Activated naive CD4-positive, alpha-beta T cell treated with anti-CD3 and anti-CD28 coated beads, Interleukin-2, amount 10 ng/mL, durations not matched to agents 7 days and 5 days (primary cell): ENCODE measurements around the gene MCAT.
A peak's percentile ranks its signal among the peaks of the same experiment; 100 is the strongest.

Experiments
- CTCF ChIA-PET: fragments of 350-600 bp; sonication (Branson Sonifier 250); formaldehyde crosslinking; loops from one replicate; lab custom pipeline; 2021; ENCODE audit warnings: antibody characterized with exemption; lab: Charles Lee
- DNase-seq: peaks from one replicate; pipeline ENCODE4 v3.0.0-alpha.2; 2020
- H3K27ac Mint-ChIP-seq: one replicate; pipeline ENCODE4 v1.8.0; 2021; ENCODE audit warnings: mild to moderate bottlenecking, moderate library complexity, mixed read lengths
- H3K27me3 Mint-ChIP-seq: one replicate; pipeline ENCODE4 v1.8.0; 2021; ENCODE audit warnings: mild to moderate bottlenecking, mixed read lengths
- H3K36me3 Mint-ChIP-seq: one replicate; pipeline ENCODE4 v1.8.0; 2021; ENCODE audit warnings: mixed read lengths
- H3K4me1 Mint-ChIP-seq: one replicate; pipeline ENCODE4 v1.8.0; 2021; ENCODE audit warnings: mixed read lengths
- H3K4me3 Mint-ChIP-seq: one replicate; pipeline ENCODE4 v1.8.0; 2021; ENCODE audit warnings: mild to moderate bottlenecking, moderate library complexity, mixed read lengths
- H3K9me3 Mint-ChIP-seq: one replicate; pipeline ENCODE4 v1.8.0; 2021; ENCODE audit warnings: mixed read lengths

The MCAT gene

DNA sequence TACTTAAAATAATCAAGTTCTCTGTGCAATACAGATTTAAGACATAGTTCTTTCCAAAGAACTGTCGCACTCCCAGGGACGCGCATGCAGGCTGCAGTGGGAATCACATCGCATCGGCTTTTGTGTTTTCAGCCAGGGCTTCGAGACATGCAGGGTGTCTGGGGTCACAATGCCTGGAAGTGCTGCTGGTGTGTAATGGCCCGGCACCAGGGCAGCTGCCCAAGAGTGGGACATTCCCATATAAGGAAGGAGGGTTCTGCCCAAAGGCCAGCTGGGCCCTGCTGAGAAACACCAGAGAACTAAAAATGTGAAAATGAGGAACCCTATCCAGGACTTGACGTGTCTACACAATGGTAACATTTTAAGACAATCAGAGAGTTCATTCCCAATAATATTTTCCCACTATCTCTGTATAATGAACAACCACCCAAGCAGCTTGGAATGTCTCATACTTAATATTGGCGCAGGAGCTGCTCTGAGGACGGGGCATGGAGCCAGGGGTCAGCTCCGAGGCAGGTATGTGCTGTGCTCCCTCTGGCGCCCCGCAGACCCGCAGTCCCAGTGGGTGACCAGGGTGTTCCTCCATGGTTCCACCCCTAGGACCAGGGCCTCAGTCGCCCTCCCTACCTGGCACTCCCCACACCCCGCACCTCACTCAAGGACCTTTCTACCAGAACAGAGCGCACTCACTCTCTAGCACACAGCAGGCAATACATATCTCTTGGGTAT, 11.3 kb downstream of the MCAT start:
- Mint-ChIP-seq H3K27ac (no peak overlapping the region), H3K36me3 (peaks cover 17% of the 10 kb centered on the region), H3K4me1 (peaks cover 8% of the 10 kb centered on the region)

DNA sequence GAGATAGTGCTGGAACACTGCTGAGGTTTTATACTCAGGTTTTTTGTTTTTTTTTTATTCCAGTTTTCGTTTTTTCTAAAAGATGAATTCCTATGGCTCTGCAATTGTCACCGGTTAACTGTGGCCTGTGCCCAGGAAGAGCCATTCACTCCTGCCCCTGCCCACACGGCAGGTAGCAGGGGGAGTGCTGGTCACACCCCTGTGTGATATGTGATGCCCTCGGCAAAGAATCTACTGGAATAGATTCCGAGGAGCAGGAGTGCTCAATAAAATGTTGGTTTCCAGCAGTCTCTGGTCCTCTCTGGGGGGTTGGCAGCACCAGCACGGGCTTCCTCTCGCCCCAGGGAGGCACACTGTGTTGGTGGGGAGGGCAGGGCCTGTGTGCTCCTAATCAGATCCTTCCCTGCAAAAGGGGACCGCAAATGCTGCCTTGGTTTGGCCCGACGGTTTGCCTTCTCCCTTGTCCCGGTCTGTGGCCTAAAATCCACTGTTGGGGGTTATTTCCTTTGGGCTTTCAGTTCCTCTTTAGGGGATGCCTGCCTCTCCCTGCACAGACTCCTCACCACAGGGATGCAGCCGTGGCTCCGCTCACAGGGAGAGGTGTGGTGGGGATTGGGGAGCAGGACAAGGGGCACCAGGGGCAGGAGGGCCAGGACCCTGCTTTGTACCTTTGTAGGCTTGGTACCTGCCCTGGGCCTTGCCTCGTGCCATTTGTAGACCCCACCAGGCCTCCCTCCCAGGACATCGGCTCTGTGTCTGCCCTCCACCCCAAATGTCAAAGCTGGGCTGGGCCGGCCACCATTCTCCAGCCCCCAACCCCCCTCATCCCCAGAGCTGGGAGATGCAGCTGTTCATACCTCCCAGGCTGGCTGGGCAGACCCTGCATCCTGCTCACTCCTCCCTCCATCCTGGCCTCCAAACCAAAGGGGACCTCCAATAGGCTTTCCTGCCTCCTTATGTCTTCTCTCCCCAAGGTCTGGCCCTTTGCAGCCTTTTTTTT, 13.5 kb downstream of the MCAT start:
- no peaks in the 10 kb centered on the region for H3K27me3 Mint-ChIP-seq
- peaks cover 10% of the 10 kb centered on the region for H3K4me1 Mint-ChIP-seq
- H3K4me3 Mint-ChIP-seq: no peak overlapping the region
- H3K9me3 Mint-ChIP-seq: no peaks in the 10 kb centered on the region
- DNase-seq: no peak
- peaks cover 8% of the 10 kb centered on the region for H3K36me3 Mint-ChIP-seq
- CTCF ChIA-PET: no interaction called here
- no peak overlapping the region for H3K27ac Mint-ChIP-seq

More for the DNA sequence above, 11.3 kb downstream of the MCAT start:
- DNase-seq: no peak
- H3K9me3 Mint-ChIP-seq: no peaks in the 10 kb centered on the region
- no peak overlapping the region for H3K4me3 Mint-ChIP-seq
- H3K27me3 Mint-ChIP-seq: no peaks in the 10 kb centered on the region
- CTCF ChIA-PET: no interaction called here

DNA sequence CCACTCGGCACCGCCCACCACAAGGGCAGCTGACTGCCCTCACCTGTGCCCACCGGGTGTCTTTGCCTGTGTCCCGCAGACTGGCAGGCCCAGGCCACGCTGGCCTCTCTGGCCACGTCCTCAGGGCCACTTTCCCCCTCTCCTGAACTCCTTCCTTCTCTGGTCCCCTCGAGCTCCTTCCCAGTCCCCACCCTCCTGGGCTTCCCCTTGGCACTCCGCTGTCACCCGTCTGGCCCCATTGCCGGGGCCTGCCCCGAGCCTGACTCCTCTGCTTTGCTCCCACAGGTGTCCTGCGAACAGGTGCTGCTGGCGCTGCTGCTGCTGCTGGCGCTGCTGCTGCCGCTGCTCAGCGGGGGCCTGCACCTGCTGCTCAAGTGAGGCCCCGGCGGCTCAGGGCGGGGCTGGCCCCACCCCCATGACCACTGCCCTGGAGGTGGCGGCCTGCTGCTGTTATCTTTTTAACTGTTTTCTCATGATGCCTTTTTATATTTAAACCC, 14.2 kb downstream of the MCAT start:
- Mint-ChIP-seq H3K4me1 (peaks cover 10% of the 10 kb centered on the region), H3K27ac (no peak overlapping the region), H3K4me3 (no peak overlapping the region)

DNA sequence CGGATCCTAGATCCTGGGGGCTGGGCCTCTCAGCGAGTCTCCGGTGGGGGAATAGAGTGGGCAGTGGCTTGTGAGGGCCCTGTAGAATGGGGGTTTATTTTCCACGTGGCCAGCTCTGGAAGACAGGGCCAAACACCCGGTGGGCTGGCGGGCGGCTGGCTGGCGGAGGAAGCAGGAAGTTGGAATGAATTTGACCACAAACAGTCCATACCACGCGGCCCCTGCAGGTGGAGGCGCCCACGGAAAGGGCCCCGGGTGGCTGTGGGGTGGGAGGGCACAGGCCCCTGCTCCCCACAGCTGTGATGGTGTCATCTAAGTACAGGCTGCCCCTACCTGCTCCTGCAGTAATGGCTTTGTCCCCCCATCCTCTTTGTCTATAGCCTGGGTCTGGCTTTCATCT, 15.1 kb downstream of the MCAT start:
- Mint-ChIP-seq H3K36me3 (peaks cover 4% of the 10 kb centered on the region), H3K27ac (no peak overlapping the region), H3K27me3 (no peaks in the 10 kb centered on the region), H3K4me1 (peaks cover 10% of the 10 kb centered on the region), H3K9me3 (no peaks in the 10 kb centered on the region), H3K4me3 (no peak overlapping the region)
- CTCF ChIA-PET: no interaction called here
- no peak for DNase-seq

More for the DNA sequence above, 14.2 kb downstream of the MCAT start:
- Mint-ChIP-seq H3K36me3 (peaks cover 7% of the 10 kb centered on the region), H3K27me3 (no peaks in the 10 kb centered on the region), H3K9me3 (no peaks in the 10 kb centered on the region)
- no peak for DNase-seq
- CTCF ChIA-PET: no interaction called here

DNA sequence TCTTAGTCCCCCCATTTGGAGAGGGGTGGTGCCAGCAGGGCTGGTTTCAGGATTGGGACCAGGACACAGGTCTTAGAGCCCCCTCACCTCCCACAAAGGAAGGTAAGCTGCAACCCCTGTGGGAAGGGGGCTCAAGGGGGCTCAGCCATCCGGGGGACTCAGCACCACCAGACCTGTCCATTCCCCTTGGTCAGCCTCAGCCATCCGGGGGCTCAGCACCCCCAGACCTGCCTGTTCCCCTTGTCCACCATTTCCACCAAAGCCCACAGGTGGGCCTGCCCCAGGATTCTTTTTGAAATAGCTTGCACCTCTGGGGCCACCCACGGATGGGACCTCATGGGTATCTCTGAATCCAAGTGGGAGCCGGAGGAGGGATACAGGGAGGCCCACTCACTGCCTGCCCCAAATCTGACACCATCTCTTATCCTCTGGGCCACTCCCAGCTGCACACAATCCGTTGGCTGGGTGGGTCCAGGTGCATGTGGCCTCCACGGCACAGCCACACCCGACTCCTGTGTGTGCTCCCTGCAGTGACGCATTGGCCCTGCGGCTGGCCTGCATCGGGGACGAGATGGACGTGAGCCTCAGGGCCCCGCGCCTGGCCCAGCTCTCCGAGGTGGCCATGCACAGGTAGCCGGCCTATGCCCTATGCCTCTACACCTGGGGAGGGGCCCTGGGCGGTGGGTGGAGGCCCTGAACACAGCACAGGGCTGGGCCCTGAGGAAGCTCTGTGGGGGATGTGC, 15.9 kb downstream of the MCAT start:
- CTCF ChIA-PET: no interaction called here
- Mint-ChIP-seq H3K4me1 (peaks cover 10% of the 10 kb centered on the region), H3K4me3 (no peak overlapping the region), H3K9me3 (no peaks in the 10 kb centered on the region), H3K27me3 (no peaks in the 10 kb centered on the region), H3K27ac (no peak overlapping the region), H3K36me3 (peaks cover 3% of the 10 kb centered on the region)
- no peak for DNase-seq

DNA sequence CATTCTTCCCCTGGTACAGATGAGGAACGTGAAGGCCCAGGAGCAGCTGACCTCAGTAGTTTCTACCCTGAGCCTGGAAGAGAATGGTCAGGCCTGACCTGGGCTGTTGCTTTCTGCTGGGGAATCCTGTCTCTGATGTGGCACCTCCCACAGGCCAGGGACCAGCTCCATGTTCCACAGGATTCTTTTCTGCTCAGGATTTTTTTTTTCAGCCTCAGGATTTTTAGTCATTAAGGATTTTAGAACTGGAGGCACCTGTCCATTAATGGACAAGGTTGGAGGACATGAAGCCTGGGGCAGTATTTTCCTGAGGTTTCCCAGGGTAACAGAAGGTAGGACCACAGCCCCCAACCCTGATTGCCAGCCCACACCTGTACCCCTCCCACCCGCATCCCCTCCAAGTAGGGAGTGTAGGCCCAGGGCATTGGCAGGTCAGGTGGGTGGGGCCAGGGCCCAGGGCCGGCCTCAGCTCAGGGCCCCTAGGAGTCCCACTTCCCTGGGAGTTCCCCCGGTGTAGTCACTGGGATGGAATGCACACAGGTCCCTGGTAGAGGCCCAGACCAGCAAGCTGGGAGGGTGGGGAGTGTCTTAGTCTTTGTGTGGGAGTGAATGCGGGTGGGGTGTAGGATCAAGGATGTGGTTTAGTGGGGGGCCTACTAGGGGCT, 16.6 kb downstream of the MCAT start:
- no peak overlapping the region for H3K27ac Mint-ChIP-seq
- DNase-seq: no peak
- H3K36me3 Mint-ChIP-seq: no peaks in the 10 kb centered on the region
- no peak overlapping the region for H3K4me3 Mint-ChIP-seq
- CTCF ChIA-PET: no interaction called here
- H3K4me1 Mint-ChIP-seq: peaks cover 10% of the 10 kb centered on the region
- no peaks in the 10 kb centered on the region for H3K27me3 Mint-ChIP-seq
- H3K9me3 Mint-ChIP-seq: no peaks in the 10 kb centered on the region

DNA sequence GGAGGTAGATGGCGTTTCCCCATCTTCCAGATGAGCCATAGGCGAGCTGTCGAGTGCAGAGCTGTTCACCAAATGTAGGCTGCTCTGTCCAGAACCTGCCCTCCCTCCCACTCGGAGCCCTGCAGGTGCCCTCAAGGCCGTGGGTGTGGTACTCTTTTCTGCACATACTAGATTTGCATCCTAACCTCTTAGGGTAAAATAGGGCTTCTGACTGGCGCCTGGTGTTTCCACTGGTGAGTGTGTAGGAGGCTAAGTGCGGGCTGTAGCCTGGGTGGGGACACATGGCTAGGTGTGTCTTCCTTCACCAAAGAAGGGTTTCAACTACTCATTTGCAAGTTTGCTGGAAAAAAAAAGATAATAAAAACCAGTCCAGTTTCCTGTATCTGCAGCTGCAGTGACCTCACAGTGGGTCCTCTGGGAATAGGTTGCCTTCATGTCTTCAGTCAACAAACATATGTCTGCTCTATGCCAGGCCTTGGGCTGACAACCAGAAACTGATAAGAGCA, 24.2 kb downstream of the MCAT start:
- H3K4me1 Mint-ChIP-seq: no peaks in the 10 kb centered on the region
- DNase-seq: no peak
- H3K9me3 Mint-ChIP-seq: no peaks in the 10 kb centered on the region
- H3K27ac Mint-ChIP-seq: no peak overlapping the region
- CTCF ChIA-PET: no interaction called here
- H3K27me3 Mint-ChIP-seq: peaks cover 3% of the 10 kb centered on the region
- no peak overlapping the region for H3K4me3 Mint-ChIP-seq
- no peaks in the 10 kb centered on the region for H3K36me3 Mint-ChIP-seq

DNA sequence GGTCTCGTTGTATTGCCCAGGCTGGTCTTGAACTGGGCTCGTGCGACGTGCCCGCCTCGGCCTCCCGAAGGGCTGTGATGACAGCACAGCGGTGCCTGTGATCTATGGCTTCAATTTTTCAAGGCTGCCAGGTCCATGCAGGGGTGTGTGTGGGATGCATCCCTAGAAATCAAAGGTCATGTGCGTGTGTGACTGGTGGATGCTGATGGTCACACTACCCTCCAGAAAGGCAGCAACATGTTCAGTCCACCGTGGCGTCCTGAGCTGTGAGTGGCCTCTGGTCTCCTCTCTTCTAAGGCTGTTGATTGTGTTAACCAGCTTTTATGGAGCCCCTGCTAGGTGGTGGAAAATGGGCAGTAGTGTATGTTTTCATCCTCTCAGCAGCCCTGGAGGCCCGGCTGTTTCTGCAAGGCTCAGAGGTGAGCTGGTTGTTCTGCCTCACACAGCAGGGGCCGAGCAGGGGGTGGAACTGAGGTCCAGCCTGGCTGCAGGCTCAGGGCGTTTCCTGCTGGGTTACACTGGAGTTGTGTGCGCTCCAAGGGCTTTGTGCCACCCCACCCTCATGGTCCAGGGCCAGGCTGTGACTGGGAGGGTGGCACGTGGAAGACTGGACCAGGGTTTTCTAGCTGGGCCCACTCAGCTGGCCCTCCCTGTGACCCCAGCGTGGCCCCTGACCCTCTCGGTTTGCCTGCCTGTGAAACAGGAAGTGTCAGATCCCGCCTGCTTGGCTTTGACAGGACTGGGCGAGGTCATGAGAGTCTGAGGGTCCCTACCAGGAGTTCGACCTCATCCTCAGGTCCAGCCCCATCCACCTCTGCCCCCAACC, 25.0 kb downstream of the MCAT start:
- no peak for DNase-seq
- no peaks in the 10 kb centered on the region for H3K4me1 Mint-ChIP-seq
- no peak overlapping the region for H3K27ac Mint-ChIP-seq
- H3K36me3 Mint-ChIP-seq: no peaks in the 10 kb centered on the region
- no peaks in the 10 kb centered on the region for H3K9me3 Mint-ChIP-seq
- H3K4me3 Mint-ChIP-seq: no peak overlapping the region
- CTCF ChIA-PET: no interaction called here
- H3K27me3 Mint-ChIP-seq: peaks cover 9% of the 10 kb centered on the region

DNA sequence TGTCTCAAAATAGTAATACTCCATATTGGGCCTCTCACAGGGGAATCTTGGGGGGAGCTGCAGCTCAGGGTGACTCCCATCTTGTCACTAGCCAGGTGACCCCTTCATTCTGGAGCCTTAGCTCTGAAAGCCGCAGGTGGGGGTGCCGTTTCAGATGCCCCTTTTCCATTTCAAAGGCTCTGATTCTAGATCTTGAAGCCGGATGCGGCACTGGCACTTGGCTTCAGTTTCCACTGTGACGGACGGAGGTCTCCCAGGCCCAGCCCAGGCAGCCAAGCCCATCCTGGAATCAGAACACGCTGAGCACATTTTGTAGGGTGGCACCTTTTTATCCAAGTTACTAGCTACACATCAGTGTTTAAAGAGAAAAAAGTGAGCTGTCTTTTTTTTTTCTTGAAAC, 26.3 kb downstream of the MCAT start:
- Mint-ChIP-seq H3K9me3 (no peaks in the 10 kb centered on the region), H3K27me3 (peaks cover 22% of the 10 kb centered on the region), H3K4me3 (no peak overlapping the region), H3K36me3 (no peaks in the 10 kb centered on the region), H3K4me1 (no peaks in the 10 kb centered on the region), H3K27ac (no peak overlapping the region)
- CTCF ChIA-PET: no interaction called here
- no peak for DNase-seq

DNA sequence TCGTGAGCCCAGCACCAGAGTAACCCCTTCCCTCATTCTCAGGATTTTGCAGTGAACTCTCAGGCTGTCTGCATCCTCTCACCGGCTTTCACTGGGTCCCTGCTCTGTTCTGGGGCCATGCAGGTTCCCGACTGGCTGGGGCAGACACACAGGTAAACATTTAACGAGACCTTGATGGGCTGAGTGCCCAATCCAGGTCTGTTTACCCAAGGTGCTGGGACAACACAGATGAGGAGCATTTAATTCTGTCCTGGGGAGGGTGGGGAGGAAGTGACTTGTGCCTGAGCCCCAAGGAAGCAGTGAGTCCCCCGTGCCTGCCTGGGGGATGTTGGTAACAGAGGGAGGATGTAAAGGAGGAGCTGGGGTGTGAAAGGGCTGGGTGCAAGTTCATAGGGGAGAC, 28.2 kb downstream of the MCAT start:
- Mint-ChIP-seq H3K4me1 (peaks cover 7% of the 10 kb centered on the region), H3K36me3 (no peaks in the 10 kb centered on the region), H3K9me3 (no peaks in the 10 kb centered on the region), H3K27ac (no peak overlapping the region), H3K27me3 (peaks cover 35% of the 10 kb centered on the region), H3K4me3 (no peak overlapping the region)
- CTCF ChIA-PET: no interaction called here
- DNase-seq: no peak

DNA sequence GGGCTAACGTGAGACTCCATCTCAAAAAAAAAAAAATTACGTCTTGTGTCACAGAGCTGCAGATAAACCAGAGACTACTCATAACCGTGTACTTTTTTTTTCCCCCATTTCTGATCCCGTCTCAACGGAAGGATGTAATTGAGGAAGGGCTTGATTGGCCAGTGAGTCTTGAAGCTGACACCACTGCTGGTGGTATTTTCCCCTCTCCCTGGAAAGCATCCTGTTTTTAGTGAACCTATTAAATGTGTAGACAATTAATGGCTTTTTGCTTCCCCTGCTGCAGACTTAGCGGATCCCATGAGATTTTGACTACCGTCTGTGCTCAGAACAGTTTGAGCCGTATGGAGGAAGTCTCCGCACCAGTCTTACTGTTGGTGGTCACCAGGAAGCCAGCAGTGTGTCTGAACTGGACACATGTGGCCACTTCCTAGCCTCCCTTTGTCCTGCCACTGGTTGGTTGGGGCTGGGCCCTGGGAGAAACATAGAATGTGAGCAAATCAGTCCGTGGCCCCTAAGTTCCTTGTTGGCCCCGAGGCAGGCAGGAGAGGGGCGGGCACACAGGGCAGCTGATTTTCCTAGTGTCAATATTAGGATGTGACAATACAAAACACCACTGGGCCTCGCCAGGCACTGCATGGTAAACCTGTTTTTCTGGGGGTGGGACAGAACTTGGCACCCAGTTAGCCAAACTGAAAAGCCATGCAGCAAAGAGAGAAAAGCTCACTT, 29.5 kb downstream of the MCAT start:
- Mint-ChIP-seq H3K36me3 (no peaks in the 10 kb centered on the region), H3K4me1 (peaks cover 7% of the 10 kb centered on the region), H3K4me3 (no peak overlapping the region), H3K27ac (no peak overlapping the region), H3K27me3 (peaks cover 47% of the 10 kb centered on the region), H3K9me3 (no peaks in the 10 kb centered on the region)
- DNase-seq: no peak
- CTCF ChIA-PET: interaction anchor here (1.4 kb wide), 1 partner anchor 23 kb away, joined by 4 read pairs; no protein-coding TSS in a partner anchor

DNA sequence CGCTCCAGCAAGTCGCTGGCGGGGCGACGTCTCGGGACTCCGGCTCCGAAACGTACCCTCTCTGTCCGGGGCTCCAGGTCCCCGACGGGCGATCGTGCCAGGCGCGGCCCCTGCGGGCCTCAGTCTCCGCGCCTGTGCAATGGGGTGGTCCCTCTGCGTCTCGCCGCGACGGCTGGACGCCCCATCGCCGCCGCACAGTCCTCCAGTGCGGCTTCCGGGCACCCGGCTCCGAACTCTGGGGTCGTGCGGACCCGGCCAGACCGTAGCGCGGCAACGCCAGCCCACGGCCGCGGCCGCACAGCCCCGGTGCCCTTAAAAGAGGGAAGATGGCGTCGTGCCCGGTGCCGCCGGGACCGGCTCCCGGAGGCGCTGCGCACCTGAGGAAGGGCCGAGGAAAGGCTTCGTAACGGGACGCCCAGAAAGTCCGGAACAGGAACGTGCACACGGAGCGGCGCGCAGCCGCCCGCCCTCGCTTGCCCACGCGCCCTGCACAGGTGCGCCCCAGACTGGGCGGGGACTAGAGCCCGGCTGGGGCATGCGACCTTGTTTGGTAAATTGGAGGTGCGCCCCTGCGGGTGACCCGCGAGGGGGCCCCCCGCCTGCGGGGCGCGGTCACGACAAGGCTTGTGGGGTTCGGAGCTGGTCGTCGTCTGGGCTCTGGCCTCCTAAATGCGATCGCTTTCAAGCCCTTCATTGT, 32.1 kb downstream of the MCAT start:
- Mint-ChIP-seq H3K4me1 (peaks cover 7% of the 10 kb centered on the region), H3K36me3 (no peaks in the 10 kb centered on the region), H3K4me3 (peak overlapping the region; percentile 62), H3K27ac (no peak overlapping the region), H3K27me3 (peaks cover 58% of the 10 kb centered on the region), H3K9me3 (no peaks in the 10 kb centered on the region)
- CTCF ChIA-PET: interaction anchor here (0.9 kb wide), 1 partner anchor 24 kb away, joined by 3 read pairs; no protein-coding TSS in a partner anchor
- peak; percentile 65 for DNase-seq
